Right ventricle myocardium superior (tissue), 1 donor: ENCODE data around the gene KLHL13. TPM values are rescaled to one million over a fixed set of nuclear protein-coding genes. Genes with fewer than 3 reads are reported as not detected.
A peak's percentile ranks its signal among the peaks of the same experiment; 100 is the strongest.
"Not testable (repeated sequence)": the region's sequence is repeated elsewhere in the genome, so short reads cannot be mapped to it uniquely, and the experiment has no call there.

Source experiments
- ATAC-seq: fragments of 200-7000 bp; cut with Tn5 transposase; one replicate; pipeline ENCODE4 v1.9.1; 2020; ENCODE audit warnings: mild to moderate bottlenecking; ENCODE audit not compliant: poor library complexity
- DNase-seq: peaks from one replicate; pipeline ENCODE4 v3.0.0-alpha.2; 2020
- intact Hi-C: fragments of 100-400 bp; cut with DNase I; formaldehyde crosslinking; loops from one replicate; pipeline ENCODE4 v1.11.2; 2022
- total RNA-seq: library from RNA; stranded (reverse); fragmentation: NEBNext Ultra II Directional; extraction: Animal tissue kit (Norgen Biotek cat#: 25700); gene quantifications from one replicate; pipeline ENCODE4 v1.2.1, GENCODE V29; 2021
- donor health status: DM: no; HTN: yes; CAD: no; lungs with severe emphysema.

Gene KLHL13
- total RNA-seq, 1 donor from 2014 or later, result 5.7 TPM

- ATAC-seq, intact Hi-C loops, DNase-seq: not testable (repeated sequence)
Observed at GRCh38 chrX:118002417-118002816, 114.2 kb downstream of the KLHL13 start.

GRCh38 chrX:118000518-118000917 lies 116.1 kb downstream of the KLHL13 start:
- intact Hi-C loops, result no loop called here
- DNase-seq (no peak), ATAC-seq (no peak)

- intact Hi-C loops, result no loop called here
- DNase-seq (no peak), ATAC-seq (no peak)
Observed at GRCh38 chrX:117998171-117998570, 118.4 kb downstream of the KLHL13 start.

GRCh38 chrX:117996918-117997480 lies 119.6 kb downstream of the KLHL13 start:
- ATAC-seq, result no peak
- intact Hi-C loops, result no loop called here
- no peak for DNase-seq

- intact Hi-C loops, result no loop called here
- DNase-seq (no peak), ATAC-seq (no peak)
Observed at GRCh38 chrX:117996408-117996807, 120.2 kb downstream of the KLHL13 start.

- intact Hi-C loops, result no loop called here
- no peak for DNase-seq
- ATAC-seq, result no peak
Observed at GRCh38 chrX:117995378-117995777, 121.2 kb downstream of the KLHL13 start.

GRCh38 chrX:117992192-117992723 lies 124.4 kb downstream of the KLHL13 start:
- ATAC-seq, result no peak
- intact Hi-C loops, result no loop called here
- DNase-seq, result no peak

GRCh38 chrX:117990438-117990837 lies 126.2 kb downstream of the KLHL13 start:
- DNase-seq, result no peak
- intact Hi-C loops, result no loop called here
- ATAC-seq, result no peak

- no peak for DNase-seq
- no peak for ATAC-seq
- intact Hi-C loops, result no loop called here
Observed at GRCh38 chrX:117989512-117989911, 127.1 kb downstream of the KLHL13 start.

GRCh38 chrX:117987373-117987772 lies 129.2 kb downstream of the KLHL13 start:
- intact Hi-C loops, result no loop called here
- ATAC-seq (no peak), DNase-seq (no peak)

- DNase-seq (no peak), ATAC-seq (no peak)
- intact Hi-C loops, result no loop called here
Observed at GRCh38 chrX:117985241-117985640, 131.4 kb downstream of the KLHL13 start.

- DNase-seq, result no peak
- intact Hi-C loops, result no loop called here
- ATAC-seq, result no peak
Observed at GRCh38 chrX:117982694-117983392, 133.8 kb downstream of the KLHL13 start.

GRCh38 chrX:117978402-117978801 lies 138.2 kb downstream of the KLHL13 start:
- no peak for ATAC-seq
- intact Hi-C loops, result no loop called here
- no peak for DNase-seq

- intact Hi-C loops, result no loop called here
- no peak for DNase-seq
- ATAC-seq, result no peak
Observed at GRCh38 chrX:117977526-117977925, 139.1 kb downstream of the KLHL13 start.

GRCh38 chrX:117973110-117973807 lies 143.4 kb downstream of the KLHL13 start:
- intact Hi-C loops, result no loop called here
- ATAC-seq, result peak; percentile 55
- DNase-seq, result no peak

GRCh38 chrX:117972711-117973109 lies 143.9 kb downstream of the KLHL13 start:
- intact Hi-C loops, result no loop called here
- DNase-seq (no peak), ATAC-seq (peak; percentile 90)

GRCh38 chrX:117969782-117970181 lies 146.8 kb downstream of the KLHL13 start:
- DNase-seq, result no peak
- intact Hi-C loops, result no loop called here
- no peak for ATAC-seq

- intact Hi-C loops, result no loop called here
- ATAC-seq (no peak), DNase-seq (no peak)
Observed at GRCh38 chrX:117969328-117969727, 147.3 kb downstream of the KLHL13 start.

- intact Hi-C loops, result no loop called here
- no peak for DNase-seq
- ATAC-seq, result no peak
Observed at GRCh38 chrX:117959045-117959444, 157.6 kb downstream of the KLHL13 start.

- DNase-seq (no peak), ATAC-seq (no peak)
- intact Hi-C loops, result no loop called here
Observed at GRCh38 chrX:117957128-117957527, 159.5 kb downstream of the KLHL13 start.
